ENCODE measurements around the gene PDPN.
A peak's percentile ranks its signal among the peaks of the same experiment; 100 is the strongest.

Gene PDPN

GRCh38 chr1:13646521-13646920 lies 62.9 kb downstream of the PDPN start:
- no peak for DNase-seq (ENCODE audit: low read depth)
- no peak for TF ChIP-seq CTCF (conservative IDR thresholded peaks at IDR 0.05; ENCODE audit: low read depth, low read length)
- no peak overlapping the region for H3K4me3 ChIP-seq (ENCODE audit: low read length)

- DNase-seq (ENCODE audit: low read depth), result no peak
- TF ChIP-seq CTCF (conservative IDR thresholded peaks at IDR 0.05; ENCODE audit: low read depth, low read length), result no peak
- H3K4me3 ChIP-seq (ENCODE audit: low read length), result no peak overlapping the region
Measured at GRCh38 chr1:13651279-13651678, 67.6 kb downstream of the PDPN start.

GRCh38 chr1:13652238-13652637 lies 68.6 kb downstream of the PDPN start:
- no peak for DNase-seq (ENCODE audit: low read depth)
- TF ChIP-seq CTCF (conservative IDR thresholded peaks at IDR 0.05; ENCODE audit: low read depth, low read length), result no peak
- no peak overlapping the region for H3K4me3 ChIP-seq (ENCODE audit: low read length)

GRCh38 chr1:13661539-13661938 lies 77.9 kb downstream of the PDPN start:
- H3K4me3 ChIP-seq (ENCODE audit: low read length), result no peak overlapping the region
- TF ChIP-seq CTCF (conservative IDR thresholded peaks at IDR 0.05; ENCODE audit: low read depth, low read length), result no peak
- DNase-seq (ENCODE audit: low read depth), result no peak

GRCh38 chr1:13662493-13662892 lies 78.9 kb downstream of the PDPN start:
- no peak for TF ChIP-seq CTCF (conservative IDR thresholded peaks at IDR 0.05; ENCODE audit: low read depth, low read length)
- peak; percentile 44 for DNase-seq (ENCODE audit: low read depth)
- H3K4me3 ChIP-seq (ENCODE audit: low read length), result no peak overlapping the region

GRCh38 chr1:13663969-13664368 lies 80.3 kb downstream of the PDPN start:
- no peak for TF ChIP-seq CTCF (conservative IDR thresholded peaks at IDR 0.05; ENCODE audit: low read depth, low read length)
- no peak for DNase-seq (ENCODE audit: low read depth)
- no peak overlapping the region for H3K4me3 ChIP-seq (ENCODE audit: low read length)

- no peak for TF ChIP-seq CTCF (conservative IDR thresholded peaks at IDR 0.05; ENCODE audit: low read depth, low read length)
- no peak for DNase-seq (ENCODE audit: low read depth)
Measured at GRCh38 chr1:13664451-13664850, 80.8 kb downstream of the PDPN start.

More at GRCh38 chr1:13664451-13664850, 80.8 kb downstream of the PDPN start:
- no peak overlapping the region for H3K4me3 ChIP-seq (ENCODE audit: low read length)
